Neural progenitor cell (in vitro differentiated cells): ENCODE data around the gene NSD1. TPM values are rescaled to one million over a fixed set of nuclear protein-coding genes. Genes with fewer than 3 reads are reported as not detected.

ENCODE experiments used
- DNase-seq: peaks from one replicate; pipeline ENCODE4 v3.0.0-alpha.2; 2016; ENCODE audit warnings: low spot score
- H2AFZ ChIP-seq: fragments of 200-600 bp; sonication (generic); replicated peaks from 2 replicates; pipeline ENCODE4 v1.6.1; 2016; ENCODE audit warnings: antibody characterized with exemption
- H3F3A ChIP-seq: fragments of 200-600 bp; sonication (generic); 2 replicates; pipeline ENCODE4 v1.6.1; 2016; ENCODE audit warnings: antibody characterized with exemption, low read depth
- H3K27ac ChIP-seq: fragments of 200-600 bp; sonication (generic); 2 replicates; pipeline ENCODE4 v1.5.1; 2016; ENCODE audit warnings: mild to moderate bottlenecking
- H3K27me3 ChIP-seq: fragments of 200-600 bp; sonication (generic); 2 replicates; pipeline ENCODE4 v1.6.1; 2016; ENCODE audit warnings: mild to moderate bottlenecking, moderate library complexity
- H3K36me3 ChIP-seq: fragments of 200-600 bp; sonication (generic); 2 replicates; pipeline ENCODE4 v1.5.1; 2016
- H3K4me1 ChIP-seq: fragments of 200-600 bp; sonication (generic); 2 replicates; pipeline ENCODE4 v1.6.1; 2016; ENCODE audit warnings: mixed run types
- H3K4me2 ChIP-seq: fragments of 200-600 bp; sonication (generic); 2 replicates; pipeline ENCODE4 v1.6.1; 2016
- H3K4me3 ChIP-seq: fragments of 200-600 bp; sonication (generic); 2 replicates; pipeline ENCODE4 v1.5.1; 2016
- H3K79me2 ChIP-seq: fragments of 200-600 bp; sonication (generic); 2 replicates; pipeline ENCODE4 v1.6.1; 2016; ENCODE audit warnings: low read depth
- H3K9ac ChIP-seq: fragments of 200-600 bp; sonication (generic); 2 replicates; pipeline ENCODE4 v1.6.1; 2016
- H3K9me3 ChIP-seq: fragments of 200-600 bp; sonication (generic); 2 replicates; pipeline ENCODE4 v1.5.1; 2016; ENCODE audit warnings: low read depth
- H4K20me1 ChIP-seq: fragments of 200-600 bp; sonication (generic); 2 replicates; pipeline ENCODE4 v1.6.1; 2016; ENCODE audit warnings: low read depth
- H3K27ac Mint-ChIP-seq: 3 replicates; pipeline ENCODE4 v1.8.0; 2021; ENCODE audit warnings: mixed read lengths
- H3K27me3 Mint-ChIP-seq: 2 replicates; pipeline ENCODE4 v1.8.0; 2022; ENCODE audit warnings: low read depth, mild to moderate bottlenecking, inconsistent platforms, moderate library complexity, mixed read lengths; ENCODE audit not compliant: insufficient read depth
- H3K36me3 Mint-ChIP-seq: 3 replicates; pipeline ENCODE4 v1.8.0; 2021; ENCODE audit warnings: mixed read lengths
- H3K4me1 Mint-ChIP-seq: 3 replicates; pipeline ENCODE4 v1.8.0; 2021; ENCODE audit warnings: mixed read lengths
- H3K4me3 Mint-ChIP-seq: 3 replicates; pipeline ENCODE4 v1.8.0; 2021; ENCODE audit warnings: mild to moderate bottlenecking, moderate library complexity, mixed read lengths
- H3K9me3 Mint-ChIP-seq: 3 replicates; pipeline ENCODE4 v1.8.0; 2020; ENCODE audit warnings: mixed read lengths
- EZH2 ChIP-seq: fragments of 200-600 bp; sonication (generic); IDR thresholded peaks from 2 replicates; pipeline ENCODE4 v1.6.1; 2017; ENCODE audit warnings: antibody characterized with exemption, mild to moderate bottlenecking, moderate library complexity
- EZH2phosphoT487 ChIP-seq: fragments of 200-600 bp; sonication (generic); IDR thresholded peaks from 2 replicates; pipeline ENCODE4 v1.6.1; 2017; ENCODE audit warnings: antibody characterized with exemption
- total RNA-seq: library from RNA; depleted of rRNA; stranded (reverse); fragments of >200 nt; gene quantifications from 2 replicates; pipeline ENCODE4 v1.2.3, GENCODE V29; 2015; ENCODE audit warnings: low replicate concordance
- TF ChIP-seq, protein P1 (sequence below): fragments of 200-600 bp; sonication (generic); IDR thresholded peaks from 2 replicates; pipeline ENCODE4 v1.5.1; 2017; ENCODE audit warnings: antibody characterized with exemption, mild to moderate bottlenecking

The NSD1 gene
- total RNA-seq, 1 donor from 2014 or later = 114 TPM

GRCh38 chr5:177154003-177154643 is 20.6 kb downstream of the NSD1 start:
- Histone ChIP-seq H3K4me1 (no peaks in the 10 kb centered on the region), H3K36me3 (peaks cover 15% of the 10 kb centered on the region), H3K27ac (no peak overlapping the region), H3F3A (peaks cover 9% of the 10 kb centered on the region), H3K9ac (no peak overlapping the region), H4K20me1 (peaks cover 90% of the 10 kb centered on the region), H3K79me2 (peaks cover 100% of the 10 kb centered on the region), H3K4me3 (no peak overlapping the region), H2AFZ (no peak overlapping the region), H3K9me3 (no peaks in the 10 kb centered on the region), H3K27me3 (no peaks in the 10 kb centered on the region), H3K4me2 (no peak overlapping the region)
- H3K27ac Mint-ChIP-seq = peak overlapping the region; percentile 79
- no peak for DNase-seq
- no peaks in the 10 kb centered on the region for H3K9me3 Mint-ChIP-seq
- TF ChIP-seq EZH2 = no peak
- TF ChIP-seq, protein P1, sequence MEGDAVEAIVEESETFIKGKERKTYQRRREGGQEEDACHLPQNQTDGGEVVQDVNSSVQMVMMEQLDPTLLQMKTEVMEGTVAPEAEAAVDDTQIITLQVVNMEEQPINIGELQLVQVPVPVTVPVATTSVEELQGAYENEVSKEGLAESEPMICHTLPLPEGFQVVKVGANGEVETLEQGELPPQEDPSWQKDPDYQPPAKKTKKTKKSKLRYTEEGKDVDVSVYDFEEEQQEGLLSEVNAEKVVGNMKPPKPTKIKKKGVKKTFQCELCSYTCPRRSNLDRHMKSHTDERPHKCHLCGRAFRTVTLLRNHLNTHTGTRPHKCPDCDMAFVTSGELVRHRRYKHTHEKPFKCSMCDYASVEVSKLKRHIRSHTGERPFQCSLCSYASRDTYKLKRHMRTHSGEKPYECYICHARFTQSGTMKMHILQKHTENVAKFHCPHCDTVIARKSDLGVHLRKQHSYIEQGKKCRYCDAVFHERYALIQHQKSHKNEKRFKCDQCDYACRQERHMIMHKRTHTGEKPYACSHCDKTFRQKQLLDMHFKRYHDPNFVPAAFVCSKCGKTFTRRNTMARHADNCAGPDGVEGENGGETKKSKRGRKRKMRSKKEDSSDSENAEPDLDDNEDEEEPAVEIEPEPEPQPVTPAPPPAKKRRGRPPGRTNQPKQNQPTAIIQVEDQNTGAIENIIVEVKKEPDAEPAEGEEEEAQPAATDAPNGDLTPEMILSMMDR = no peak
- no peak for TF ChIP-seq EZH2phosphoT487
- H3K4me1 Mint-ChIP-seq = no peaks in the 10 kb centered on the region
- H3K27me3 Mint-ChIP-seq = no peaks in the 10 kb centered on the region
- no peak overlapping the region for H3K4me3 Mint-ChIP-seq
- H3K36me3 Mint-ChIP-seq = no peaks in the 10 kb centered on the region

- H3K27ac ChIP-seq = peak overlapping the region; percentile 37
- H3K79me2 ChIP-seq = peaks cover 100% of the 10 kb centered on the region
- H3K27ac Mint-ChIP-seq = no peak overlapping the region
These were observed 28.8 kb downstream of the NSD1 start for GRCh38 chr5:177162379-177162778.

GRCh38 chr5:177163500-177163899 is 29.9 kb downstream of the NSD1 start:
- Mint-ChIP-seq H3K36me3 (peaks cover 8% of the 10 kb centered on the region), H3K27ac (no peak overlapping the region)
- peaks cover 100% of the 10 kb centered on the region for H3K79me2 ChIP-seq

More at GRCh38 chr5:177162379-177162778, 28.8 kb downstream of the NSD1 start:
- TF ChIP-seq, protein P1 = no peak
- TF ChIP-seq EZH2 = no peak
- no peak for TF ChIP-seq EZH2phosphoT487
- no peaks in the 10 kb centered on the region for H3K9me3 ChIP-seq
- no peaks in the 10 kb centered on the region for H3K27me3 ChIP-seq
- no peaks in the 10 kb centered on the region for H3K36me3 ChIP-seq
- Mint-ChIP-seq H3K4me1 (no peaks in the 10 kb centered on the region), H3K36me3 (peaks cover 6% of the 10 kb centered on the region), H3K27me3 (no peaks in the 10 kb centered on the region), H3K9me3 (no peaks in the 10 kb centered on the region), H3K4me3 (no peak overlapping the region)
- H3K4me3 ChIP-seq = no peak overlapping the region
- peaks cover 88% of the 10 kb centered on the region for H4K20me1 ChIP-seq
- H2AFZ ChIP-seq = no peak overlapping the region
- peaks cover 11% of the 10 kb centered on the region for H3F3A ChIP-seq
- H3K4me1 ChIP-seq = no peaks in the 10 kb centered on the region
- DNase-seq = no peak
- no peak overlapping the region for H3K4me2 ChIP-seq
- no peak overlapping the region for H3K9ac ChIP-seq

More at GRCh38 chr5:177163500-177163899, 29.9 kb downstream of the NSD1 start:
- H3K4me1 ChIP-seq = no peaks in the 10 kb centered on the region
- H3K4me2 ChIP-seq = no peak overlapping the region
- Mint-ChIP-seq H3K9me3 (no peaks in the 10 kb centered on the region), H3K4me3 (no peak overlapping the region), H3K27me3 (no peaks in the 10 kb centered on the region), H3K4me1 (no peaks in the 10 kb centered on the region)
- peaks cover 89% of the 10 kb centered on the region for H4K20me1 ChIP-seq
- H3K27me3 ChIP-seq = no peaks in the 10 kb centered on the region
- H3K4me3 ChIP-seq = no peak overlapping the region
- H2AFZ ChIP-seq = no peak overlapping the region
- no peak overlapping the region for H3K9ac ChIP-seq
- peaks cover 12% of the 10 kb centered on the region for H3F3A ChIP-seq
- H3K9me3 ChIP-seq = no peaks in the 10 kb centered on the region
- H3K27ac ChIP-seq = no peak overlapping the region
- H3K36me3 ChIP-seq = no peaks in the 10 kb centered on the region
- no peak for DNase-seq
- TF ChIP-seq EZH2phosphoT487 (no peak), EZH2 (no peak)
- TF ChIP-seq, protein P1 = no peak
